IPS-18a (cell line): ENCODE measurements around the gene B3GNT9.
A peak's percentile ranks its signal among the peaks of the same experiment; 100 is the strongest.

Experiments
- H3K27ac ChIP-seq: one replicate; pipeline ENCODE4 v1.5.1; 2013; ENCODE audit warnings: low read length
- H3K27me3 ChIP-seq: one replicate; pipeline ENCODE4 v1.6.1; 2013; ENCODE audit warnings: mild to moderate bottlenecking, low read length; ENCODE audit not compliant: control insufficient read depth, insufficient read depth
- H3K36me3 ChIP-seq: one replicate; pipeline ENCODE4 v1.6.1; 2013; ENCODE audit warnings: low read depth, low read length; ENCODE audit not compliant: control insufficient read depth
- H3K4me1 ChIP-seq: one replicate; pipeline ENCODE4 v1.6.1; 2013; ENCODE audit warnings: low read depth, low read length; ENCODE audit not compliant: control insufficient read depth
- H3K4me3 ChIP-seq: one replicate; pipeline ENCODE4 v1.5.1; 2013; ENCODE audit warnings: low read length
- H3K9ac ChIP-seq: one replicate; pipeline ENCODE4 v1.6.1; 2013; ENCODE audit warnings: mild to moderate bottlenecking, low read length, moderate library complexity
- H3K9me3 ChIP-seq: one replicate; pipeline ENCODE4 v1.6.1; 2013; ENCODE audit warnings: low read depth, low read length; ENCODE audit not compliant: control insufficient read depth

B3GNT9 gene

DNA sequence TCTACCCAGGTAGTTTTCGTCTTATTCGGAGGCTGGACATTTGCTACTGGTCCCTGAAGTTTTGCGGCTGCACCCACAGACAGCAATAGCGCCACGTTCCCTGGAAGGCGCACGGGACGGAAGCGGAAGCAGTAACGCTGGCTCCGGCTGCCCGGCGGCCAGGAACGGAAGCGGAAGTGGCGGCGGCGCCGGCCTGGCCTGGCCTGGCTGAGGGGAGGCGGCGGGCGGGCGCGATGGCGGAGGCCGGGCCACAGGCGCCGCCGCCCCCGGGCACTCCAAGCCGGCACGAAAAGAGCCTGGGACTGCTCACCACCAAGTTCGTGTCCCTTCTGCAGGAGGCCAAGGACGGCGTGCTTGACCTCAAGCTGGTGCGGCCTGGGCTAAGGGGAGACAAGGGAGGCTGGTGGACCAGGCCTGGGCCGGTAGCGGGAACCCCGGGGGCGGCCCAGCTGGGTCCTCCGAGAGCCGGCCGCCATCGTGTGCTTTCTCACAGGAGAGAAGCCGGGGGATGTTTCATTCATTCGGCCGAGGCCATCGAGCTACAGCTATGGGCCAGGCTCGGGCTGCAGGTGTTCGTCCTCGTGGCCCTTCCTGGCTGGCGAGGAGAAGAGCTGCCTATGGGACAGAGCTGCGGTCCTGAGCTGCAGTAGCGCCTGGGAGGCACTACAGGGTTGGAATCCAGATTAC is 41.3 kb upstream of the B3GNT9 start, which contains the start of gene E2F4:
TSS of gene E2F4 (plus strand) at position 161 of the 687 bp plus-strand sequence. CDS start at position 234, 73 bp downstream.
- H3K9ac ChIP-seq: peak within 1 kb of the TSS; percentile 86
- peaks cover 33% of the 10 kb centered on the region for H3K36me3 ChIP-seq
- H3K4me1 ChIP-seq: peaks cover 5% of the 10 kb centered on the region
- H3K4me3 ChIP-seq: peak within 1 kb of the TSS; percentile 91
- no peak within 1 kb of the TSS for H3K27ac ChIP-seq
- no peaks in the 10 kb centered on the region for H3K9me3 ChIP-seq
- H3K27me3 ChIP-seq: no peaks in the 10 kb centered on the region

DNA sequence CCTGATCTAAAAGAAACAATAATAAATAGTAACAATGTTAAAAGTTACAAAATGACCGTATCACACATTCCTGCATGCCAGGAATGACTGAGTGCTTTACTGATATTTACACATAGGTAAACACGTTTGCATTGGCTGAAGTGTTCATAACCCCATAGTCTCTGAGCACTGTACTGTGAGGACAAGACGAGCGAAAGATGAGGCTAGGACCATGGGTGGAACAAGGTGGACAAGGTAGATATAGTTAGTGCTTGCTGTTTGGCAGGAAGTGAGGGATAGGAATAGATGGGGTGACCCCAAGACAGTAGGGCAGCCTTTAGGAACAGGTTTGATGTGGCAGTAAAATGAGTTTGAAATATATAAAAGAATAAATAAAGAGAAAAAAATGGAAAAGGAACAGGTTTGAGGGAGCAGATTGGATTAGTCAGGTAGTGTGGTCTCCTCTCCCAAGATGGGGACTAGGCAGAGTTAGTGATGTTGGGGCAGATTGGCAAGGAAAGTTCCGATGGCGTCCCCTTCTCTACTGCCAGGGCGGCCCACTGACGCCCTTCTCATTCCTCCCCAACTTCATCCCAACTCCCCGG is 40.7 kb upstream of the B3GNT9 start:
- Histone ChIP-seq H3K27ac (no peak overlapping the region), H3K9ac (no peak overlapping the region), H3K27me3 (peaks cover under 1% of the 10 kb centered on the region), H3K9me3 (no peaks in the 10 kb centered on the region), H3K4me1 (peaks cover 5% of the 10 kb centered on the region), H3K36me3 (peaks cover 26% of the 10 kb centered on the region), H3K4me3 (peak overlapping the region; percentile 91)

GRCh38 chr16:67190448-67191399 is 39.9 kb upstream of the B3GNT9 start:
- H3K27me3 ChIP-seq: peaks cover 9% of the 10 kb centered on the region
- H3K36me3 ChIP-seq: peaks cover 19% of the 10 kb centered on the region
- no peak overlapping the region for H3K9ac ChIP-seq
- H3K4me3 ChIP-seq: no peak overlapping the region
- no peak overlapping the region for H3K27ac ChIP-seq
- peaks cover 6% of the 10 kb centered on the region for H3K4me1 ChIP-seq
- no peaks in the 10 kb centered on the region for H3K9me3 ChIP-seq

DNA sequence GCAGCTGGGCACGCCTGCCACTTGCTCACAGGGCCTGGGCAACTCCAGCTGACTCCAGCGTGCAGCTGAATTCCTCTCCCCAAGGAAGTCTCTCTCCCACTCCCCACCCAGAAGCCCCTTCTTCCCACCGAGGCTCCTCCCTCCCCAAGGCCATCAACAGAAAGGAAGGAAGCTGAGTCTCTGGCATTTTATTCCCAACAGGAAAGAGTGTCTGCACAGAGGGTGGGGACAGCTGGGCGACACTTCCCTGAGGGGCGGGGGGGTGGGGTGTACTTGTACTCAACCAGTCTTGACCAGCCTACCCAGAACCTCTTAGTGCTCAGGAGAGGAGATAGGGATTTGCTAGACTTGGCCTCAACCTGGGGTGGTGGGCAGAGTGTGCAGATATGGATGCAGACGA is 39.2 kb upstream of the B3GNT9 start, which contains the start of gene EXOC3L1:
TSS of gene EXOC3L1 (minus strand) at position 96 of the 400 bp plus-strand sequence. CDS start 460 bp downstream, outside the sequence.
- Histone ChIP-seq H3K9me3 (no peaks in the 10 kb centered on the region), H3K27ac (no peak within 1 kb of the TSS), H3K27me3 (peaks cover 16% of the 10 kb centered on the region), H3K36me3 (peaks cover 12% of the 10 kb centered on the region), H3K4me1 (peaks cover 8% of the 10 kb centered on the region), H3K4me3 (no peak within 1 kb of the TSS), H3K9ac (no peak within 1 kb of the TSS)

DNA sequence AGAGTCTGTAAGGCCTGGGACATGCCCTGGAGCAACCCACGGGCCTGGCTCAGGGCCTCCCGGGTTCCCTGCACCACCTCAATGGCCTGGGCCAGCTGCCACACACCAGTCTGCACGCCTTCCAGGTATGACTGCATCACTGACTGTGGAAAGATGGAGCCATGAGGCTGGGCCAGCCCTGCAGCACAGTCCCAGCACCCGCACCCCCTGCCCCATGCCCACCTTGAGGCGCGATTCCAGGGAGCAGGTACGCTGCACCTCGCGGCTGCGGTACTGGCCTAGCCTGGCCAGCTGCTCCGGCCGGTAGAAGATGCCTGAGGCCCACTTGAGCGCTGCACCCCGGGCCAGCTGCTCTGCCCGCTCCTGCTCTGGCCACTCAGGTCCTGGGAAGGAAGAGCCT is 38.0 kb upstream of the B3GNT9 start:
- H3K4me3 ChIP-seq: no peak overlapping the region

GRCh38 chr16:67188323-67188722 is 37.5 kb upstream of the B3GNT9 start:
- Histone ChIP-seq H3K27me3 (peaks cover 27% of the 10 kb centered on the region), H3K9me3 (no peaks in the 10 kb centered on the region), H3K4me1 (peaks cover 8% of the 10 kb centered on the region), H3K4me3 (no peak overlapping the region), H3K27ac (no peak overlapping the region), H3K36me3 (no peaks in the 10 kb centered on the region), H3K9ac (no peak overlapping the region)

More for the DNA sequence above, 38.0 kb upstream of the B3GNT9 start:
- no peak overlapping the region for H3K9ac ChIP-seq
- peaks cover 27% of the 10 kb centered on the region for H3K27me3 ChIP-seq
- H3K9me3 ChIP-seq: no peaks in the 10 kb centered on the region
- H3K27ac ChIP-seq: no peak overlapping the region
- peaks cover 8% of the 10 kb centered on the region for H3K4me1 ChIP-seq
- H3K36me3 ChIP-seq: no peaks in the 10 kb centered on the region

- H3K4me1 ChIP-seq: peaks cover 3% of the 10 kb centered on the region
- H3K27ac ChIP-seq: no peak overlapping the region
- H3K36me3 ChIP-seq: no peaks in the 10 kb centered on the region
- no peak overlapping the region for H3K4me3 ChIP-seq
- no peak overlapping the region for H3K9ac ChIP-seq
- H3K27me3 ChIP-seq: peaks cover 27% of the 10 kb centered on the region
- H3K9me3 ChIP-seq: no peaks in the 10 kb centered on the region
These were observed 36.5 kb upstream of the B3GNT9 start for GRCh38 chr16:67187175-67187890.

DNA sequence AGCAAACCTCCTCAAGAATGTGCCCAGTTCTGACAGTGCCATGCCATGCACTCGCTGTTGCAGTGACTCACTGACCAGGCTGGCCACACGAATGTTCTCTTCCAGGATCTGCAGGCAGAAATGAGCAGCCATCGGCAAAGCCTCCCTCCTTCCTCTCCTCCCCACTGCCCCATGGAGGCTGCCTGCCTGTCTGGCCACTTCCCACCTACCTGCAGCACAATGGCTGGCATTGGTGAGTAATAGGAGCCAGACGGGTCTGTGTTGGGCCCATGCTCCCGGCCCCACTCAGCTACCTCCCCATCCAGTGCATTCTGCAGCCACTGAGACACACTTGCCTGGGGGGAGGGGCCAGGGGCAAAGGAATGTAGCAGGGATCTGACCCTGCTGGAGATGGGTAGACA is 35.8 kb upstream of the B3GNT9 start:
- no peaks in the 10 kb centered on the region for H3K9me3 ChIP-seq
- no peak overlapping the region for H3K27ac ChIP-seq
- H3K36me3 ChIP-seq: no peaks in the 10 kb centered on the region
- H3K4me3 ChIP-seq: no peak overlapping the region
- peaks cover 3% of the 10 kb centered on the region for H3K4me1 ChIP-seq
- H3K27me3 ChIP-seq: peaks cover 27% of the 10 kb centered on the region
- H3K9ac ChIP-seq: no peak overlapping the region

DNA sequence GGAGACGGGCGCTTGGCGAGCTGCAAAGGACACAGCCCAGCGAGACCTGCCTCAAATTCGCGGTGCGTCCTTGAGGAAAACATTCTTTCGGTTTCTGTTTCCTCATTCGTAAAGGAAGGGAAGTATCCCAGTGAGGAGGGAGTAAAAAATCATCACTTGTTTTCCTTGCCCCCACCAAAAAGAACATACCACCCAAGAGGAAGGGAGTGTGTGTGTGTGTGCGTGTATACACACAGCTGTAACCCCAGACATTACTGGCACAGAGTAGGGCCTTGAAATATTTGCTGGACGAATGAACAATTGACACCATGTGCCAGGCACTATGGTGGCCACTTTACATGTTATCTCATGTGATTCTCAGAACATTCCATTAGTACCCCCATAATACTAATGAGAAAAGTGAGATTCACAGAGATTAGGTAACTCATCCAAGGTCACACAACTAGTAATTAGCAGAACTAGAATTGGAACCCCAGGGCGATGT is 34.9 kb upstream of the B3GNT9 start:
- peaks cover 27% of the 10 kb centered on the region for H3K27me3 ChIP-seq
- no peaks in the 10 kb centered on the region for H3K9me3 ChIP-seq
- no peak overlapping the region for H3K4me3 ChIP-seq
- H3K4me1 ChIP-seq: peaks cover 3% of the 10 kb centered on the region
- H3K9ac ChIP-seq: no peak overlapping the region
- no peaks in the 10 kb centered on the region for H3K36me3 ChIP-seq
- no peak overlapping the region for H3K27ac ChIP-seq

DNA sequence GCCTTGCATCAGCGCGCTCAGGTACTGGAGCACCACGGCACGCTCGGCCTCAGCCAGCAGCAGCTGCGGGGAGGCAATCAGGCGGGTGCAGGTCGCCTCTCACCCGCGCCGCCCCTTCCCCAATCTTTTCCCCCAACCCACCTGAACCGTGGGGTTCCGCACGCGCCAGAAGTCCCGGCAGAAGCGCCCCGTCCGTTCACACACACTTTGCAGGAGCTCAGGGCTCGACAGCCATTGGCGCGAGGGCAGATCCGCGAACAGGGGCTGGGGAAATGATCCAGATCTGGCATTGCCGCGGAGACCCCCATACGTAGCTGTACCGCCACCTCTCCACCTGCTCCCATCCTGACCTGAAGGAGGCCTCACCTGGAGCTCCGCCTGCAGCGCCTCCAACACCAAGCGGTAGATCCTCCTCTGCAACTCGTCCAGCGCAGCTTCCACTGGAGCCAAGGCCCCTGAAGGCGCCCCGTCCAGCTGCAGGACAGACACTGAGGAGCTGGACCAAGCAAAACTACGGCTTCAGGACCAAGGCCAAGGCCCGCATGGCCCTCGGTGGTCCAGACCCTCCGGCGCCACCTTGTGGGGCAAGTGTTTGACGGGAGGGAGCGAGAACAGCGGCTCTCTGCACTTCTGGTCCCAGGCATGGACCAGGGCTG is 34.3 kb upstream of the B3GNT9 start:
- Histone ChIP-seq H3K4me1 (peaks cover 3% of the 10 kb centered on the region), H3K27ac (no peak overlapping the region), H3K36me3 (no peaks in the 10 kb centered on the region), H3K4me3 (peak overlapping the region; percentile 71), H3K9ac (no peak overlapping the region), H3K9me3 (no peaks in the 10 kb centered on the region), H3K27me3 (peaks cover 27% of the 10 kb centered on the region)
